GM12878 (cell line): ENCODE data around the gene XDH. TPM values are rescaled to one million over a fixed set of nuclear protein-coding genes. Genes with fewer than 3 reads are reported as not detected.

Experiments
- ATAC-seq: fragments of 200-7000 bp; cut with Tn5 transposase; 3 replicates; pipeline ENCODE4 v1.9.1; 2020; ENCODE audit warnings: mild to moderate bottlenecking, moderate library complexity
- BruUV-seq: library from RNA; stranded (reverse); fragments of 400-500 nt; replicated peaks from 2 replicates; lab custom pipeline; 2021; lab: Mats Ljungman, UMichigan
- CTCF ChIA-PET: fragments of 300-600 bp; sonication (Branson Sonifier 250); formaldehyde crosslinking; extraction: SDS; loops from one replicate; lab custom pipeline; 2021; ENCODE audit warnings: inconsistent platforms; lab: Yijun Ruan, JAX
- POLR2A ChIA-PET: fragments of 350-600 bp; formaldehyde crosslinking; extraction: SDS; loops from one replicate; lab custom pipeline; 2021; ENCODE audit warnings: inconsistent platforms; lab: Charles Lee
- RAD21 ChIA-PET: fragments of 300-600 bp; sonication (Branson Sonifier 250); formaldehyde crosslinking; loops from one replicate; lab custom pipeline; 2023; ENCODE audit warnings: antibody characterized with exemption; ENCODE audit not compliant: unreplicated experiment; lab: Charles Lee
- SMC1A ChIA-PET: fragments of 300-600 bp; sonication (Branson Sonifier 250); formaldehyde crosslinking; loops from one replicate; lab custom pipeline; 2023; ENCODE audit not compliant: unreplicated experiment, uncharacterized antibody; lab: Charles Lee
- DNase-seq: peaks from one replicate; pipeline ENCODE4 v3.0.0-alpha.2; 2011; ENCODE audit warnings: low read depth, low spot score
- FAIRE-seq: peaks from 3 replicates; lab custom pipeline; 2011; peaks lifted over from hg19 to GRCh38; lab: Jason Lieb, UNC
- H2AFZ ChIP-seq: 2 replicates; pipeline ENCODE4 v1.6.0; 2011; ENCODE audit warnings: low read depth, low read length, control low read depth; ENCODE audit not compliant: control insufficient read depth
- H3K27ac ChIP-seq: 2 replicates; pipeline ENCODE4 v1.5.1; 2011; ENCODE audit warnings: control low read depth; ENCODE audit not compliant: control insufficient read depth, insufficient read depth
- H3K27me3 ChIP-seq, 2 experiments: replicated peaks in 1 of 2; 2 replicates each; pipeline versions ENCODE4 v1.6.0 to v1.6.1; 2011; ENCODE audit warnings: low read length in 1 of 2; ENCODE audit not compliant: control insufficient read depth in 2 of 2, insufficient read depth in 2 of 2
- H3K36me3 ChIP-seq, 2 experiments: 2 replicates each; pipeline ENCODE4 v1.5.1; 2011; ENCODE audit warnings: low read length in 1 of 2; ENCODE audit not compliant: control insufficient read depth in 2 of 2, insufficient read depth in 2 of 2
- H3K4me1 ChIP-seq: 2 replicates; pipeline ENCODE4 v1.6.1; 2011; ENCODE audit warnings: mild to moderate bottlenecking, low read length, moderate library complexity, mixed read lengths; ENCODE audit not compliant: control insufficient read depth, insufficient read depth
- H3K4me2 ChIP-seq: 2 replicates; pipeline ENCODE4 v1.6.0; 2011; ENCODE audit warnings: control low read depth; ENCODE audit not compliant: control insufficient read depth, insufficient read depth
- H3K4me3 ChIP-seq: fragments of 200-600 bp; sonication (generic); 2 replicates; pipeline ENCODE4 v1.5.1; 2016
- H3K79me2 ChIP-seq: 2 replicates; pipeline ENCODE4 v1.6.0; 2011; ENCODE audit warnings: low read length; ENCODE audit not compliant: control insufficient read depth, insufficient read depth
- H3K9ac ChIP-seq: 2 replicates; pipeline ENCODE4 v1.8.0; 2011; ENCODE audit warnings: low read length, control low read depth, mixed read lengths; ENCODE audit not compliant: control insufficient read depth, insufficient read depth
- H3K9me3 ChIP-seq: replicated peaks from 3 replicates; pipeline ENCODE4 v1.5.1; 2011; ENCODE audit warnings: mild to moderate bottlenecking, low read length; ENCODE audit not compliant: control insufficient read depth, insufficient read depth
- H4K20me1 ChIP-seq: 2 replicates; pipeline ENCODE4 v1.6.0; 2011; ENCODE audit not compliant: control insufficient read depth, insufficient read depth
- BHLHE40 ChIP-seq, 2 experiments: fragments of 450-650 bp in 1 of 2; IDR thresholded peaks; 2 replicates each; pipeline ENCODE4 v1.6.1; 2011 to 2017; ENCODE audit warnings: low read depth in 2 of 2, borderline replicate concordance in 1 of 2, improper control_type of control experiment in 1 of 2, low read length in 1 of 2, mild to moderate bottlenecking in 1 of 2
- CREB1 ChIP-seq: IDR thresholded peaks from 2 replicates; pipeline ENCODE4 v1.6.1; 2012; ENCODE audit warnings: low read depth, mild to moderate bottlenecking, inconsistent platforms
- ETV6 ChIP-seq, 2 experiments: fragments of 450-650 bp in 1 of 2; IDR thresholded peaks in 1 of 2; conservative IDR thresholded peaks in 1 of 2; 2 replicates each; pipeline ENCODE4 v1.6.1; 2014; ENCODE audit warnings: antibody characterized with exemption in 1 of 2, borderline replicate concordance in 1 of 2, low read depth in 1 of 2, mild to moderate bottlenecking in 1 of 2, moderate library complexity in 1 of 2
- EZH2 ChIP-seq: IDR thresholded peaks from 2 replicates; pipeline ENCODE4 v1.6.1; 2012; ENCODE audit warnings: low read depth, mild to moderate bottlenecking, control low read depth, inconsistent platforms, low read length, borderline replicate concordance; ENCODE audit not compliant: control insufficient read depth
- FOXK2 ChIP-seq: fragments of 450-650 bp; IDR thresholded peaks from 2 replicates; pipeline ENCODE4 v1.6.1; 2017; ENCODE audit warnings: mild to moderate bottlenecking, moderate library complexity
- GATAD2B ChIP-seq: fragments of 450-650 bp; conservative IDR thresholded peaks from 2 replicates; pipeline ENCODE4 v1.6.1; 2017; ENCODE audit warnings: low read depth, mild to moderate bottlenecking, moderate library complexity
- IKZF2 ChIP-seq, 2 experiments: fragments of 450-650 bp; IDR thresholded peaks; 2 replicates each; pipeline ENCODE4 v1.6.1; 2017; ENCODE audit warnings: mild to moderate bottlenecking in 2 of 2, moderate library complexity in 2 of 2
- IRF3 ChIP-seq: fragments of 450-650 bp; IDR thresholded peaks from 2 replicates; pipeline ENCODE4 v1.6.1; 2014; ENCODE audit warnings: mild to moderate bottlenecking
- POLR2A ChIP-seq: IDR thresholded peaks from 2 replicates; pipeline ENCODE4 v1.6.1; 2011; ENCODE audit warnings: low read depth, mild to moderate bottlenecking, low read length
- POU2F2 ChIP-seq: IDR thresholded peaks from 3 replicates; pipeline ENCODE4 v1.6.1; 2011; ENCODE audit warnings: low read depth, mild to moderate bottlenecking, low read length, borderline replicate concordance
- TAF1 ChIP-seq: IDR thresholded peaks from 2 replicates; pipeline ENCODE4 v1.6.1; 2011; ENCODE audit warnings: mild to moderate bottlenecking, low read depth, low read length, borderline replicate concordance
- USF2 ChIP-seq: IDR thresholded peaks from 2 replicates; pipeline ENCODE4 v1.6.1; 2011; ENCODE audit warnings: low read depth, low read length, improper control_type of control experiment, borderline replicate concordance
- ZBED1 ChIP-seq: IDR thresholded peaks from 2 replicates; pipeline ENCODE4 v1.6.1; 2016; ENCODE audit warnings: borderline replicate concordance
- ZZZ3 ChIP-seq: IDR thresholded peaks from 2 replicates; pipeline ENCODE4 v1.6.1; 2011; ENCODE audit warnings: low read depth; ENCODE audit not compliant: control insufficient read depth, insufficient read length
- WGBS: methylation state at CpG from one replicate; pipeline ENCODE4 v1.1.6; 2016; ENCODE audit warnings: low lambda C conversion rate; ENCODE audit not compliant: insufficient replicate concordance, insufficient coverage; ENCODE audit errors: missing lambda C conversion rate; 5-methylcytosine and 5-hydroxymethylcytosine counted together
- in situ Hi-C: fragments of 300-500 bp; cut with MboI; formaldehyde crosslinking; loops from 9 replicates; pipeline ENCODE4 v1.14.3; 2018; ENCODE audit warnings: mixed read lengths
- intact Hi-C: fragments of 100-400 bp; cut with micrococcal nuclease; formaldehyde crosslinking; loops from one replicate; pipeline ENCODE4 v1.14.2; 2022; ENCODE audit not compliant: unreplicated experiment
- polyA plus RNA-seq, 11 experiments: library from polyadenylated mRNA; depleted of rRNA in 4 of 11; unstranded in 6 of 11; stranded (reverse) in 5 of 11; fragments of >200 nt; fragmentation: Nextera tagmentation in 4 of 11; fragmentation: Illumina TruSeq in 1 of 11; extraction: Ambion mirVana in 4 of 11; extraction: Trizol in 1 of 11; gene quantifications; 1 replicate in 1 of 11; 2 replicates in 10 of 11; pipeline versions ENCODE4 v1.2.1 to v1.2.3, GENCODE V29; 2011 to 2016; ENCODE audit warnings: inconsistent platforms in 2 of 11, missing spikeins in 2 of 11, low read depth in 1 of 11
- total RNA-seq, 4 experiments: library from RNA; depleted of rRNA in 3 of 4; stranded (reverse); fragments of >200 nt in 3 of 4; fragmentation: Illumina TruSeq in 1 of 4; extraction: Trizol in 1 of 4; gene quantifications; 2 replicates each; pipeline versions ENCODE4 v1.2.1 to v1.2.3, GENCODE V29; 2013 to 2021
- TF ChIP-seq, protein P1 (sequence below): fragments of 450-650 bp; IDR thresholded peaks from 2 replicates; pipeline ENCODE4 v1.6.1; 2017; ENCODE audit warnings: borderline replicate concordance

XDH gene
- total and polyA plus RNA-seq, 10 of the 15 experiments (the other 5 are each of a cell fraction or from before 2014, with no cell fraction given), result 0.01 TPM; not detected in 9

DNA sequence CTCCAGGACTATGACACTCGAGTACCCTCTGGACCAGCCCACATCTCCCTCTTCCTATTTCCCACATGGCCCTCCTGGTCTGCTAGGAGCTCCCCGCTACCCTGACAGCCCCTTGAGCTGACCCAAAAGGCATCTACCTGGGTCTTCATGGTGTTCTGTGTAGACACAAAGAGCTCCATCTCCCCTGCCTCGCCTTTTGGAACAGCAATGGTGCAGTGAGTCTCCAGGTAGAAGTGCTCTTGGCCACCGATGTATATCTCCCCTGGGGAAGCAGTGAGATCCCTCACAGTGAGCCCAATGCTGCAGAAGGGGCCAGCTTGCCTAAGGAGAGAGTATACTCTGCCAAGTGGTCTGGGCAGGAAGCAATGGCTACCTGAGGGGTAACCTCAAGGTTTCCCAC lies 47.8 kb downstream of the XDH start:
- RAD21 ChIA-PET, result no interaction called here
- Histone ChIP-seq H3K36me3 (no peaks in the 10 kb centered on the region), H3K27ac (no peak overlapping the region), H3K9ac (no peak overlapping the region), H3K9me3 (no peaks in the 10 kb centered on the region), H3K4me3 (no peak overlapping the region), H3K4me1 (no peaks in the 10 kb centered on the region), H3K79me2 (no peaks in the 10 kb centered on the region), H4K20me1 (no peaks in the 10 kb centered on the region), H3K27me3 (no peaks in the 10 kb centered on the region), H2AFZ (no peak overlapping the region), H3K4me2 (no peak overlapping the region)
- DNase-seq (no peak), ATAC-seq (no peak), FAIRE-seq (no peak)
- SMC1A ChIA-PET, result no interaction called here
- CTCF ChIA-PET, result no interaction called here
- POLR2A ChIA-PET, result no interaction called here
- no TSS peak for BruUV-seq
- in situ Hi-C loops, result no loop called here
- WGBS, result 16% methylated on average over 4 of the region's 4 CpGs
- TF ChIP-seq CREB1 (no peak), POU2F2 (no peak)
- intact Hi-C loops, result no loop called here

DNA sequence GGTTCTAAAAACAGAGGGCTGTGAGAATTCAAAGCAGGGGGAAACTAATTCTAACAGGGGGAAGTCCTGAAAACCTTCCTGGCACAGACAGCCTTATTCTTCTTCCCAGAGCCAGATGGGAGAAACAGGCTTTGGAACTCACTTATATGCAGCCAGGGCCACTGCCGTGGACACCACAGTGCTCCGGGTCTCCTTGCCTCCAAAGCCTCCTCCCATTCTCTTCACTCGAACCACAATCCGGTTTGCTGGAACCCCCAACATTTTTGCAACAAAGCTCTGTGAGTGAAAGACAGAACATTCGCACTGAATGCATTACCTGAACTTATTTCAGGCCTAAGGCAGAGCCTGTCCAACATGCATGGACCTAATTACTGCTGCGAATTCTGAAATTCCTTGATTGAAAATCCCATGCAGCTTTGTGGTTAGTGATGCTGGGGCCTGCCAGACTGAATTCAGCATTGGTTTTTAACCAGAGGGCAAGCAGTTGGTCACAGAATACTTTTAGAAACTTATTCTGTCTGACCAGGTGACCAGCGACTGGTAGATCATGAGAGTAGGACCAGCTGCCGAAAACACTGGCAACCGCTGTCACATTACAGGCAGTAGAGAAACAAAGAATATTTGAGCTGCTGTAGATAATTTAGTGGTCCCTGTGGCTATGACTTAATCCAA lies 48.6 kb downstream of the XDH start:
- H3K27me3 ChIP-seq, result no peaks in the 10 kb centered on the region
- H2AFZ ChIP-seq, result no peak overlapping the region
- H3K9me3 ChIP-seq, result no peaks in the 10 kb centered on the region
- WGBS, result 23% methylated on average over 9 of the region's 9 CpGs
- no peak overlapping the region for H3K4me2 ChIP-seq
- no peak overlapping the region for H3K27ac ChIP-seq
- no peak overlapping the region for H3K9ac ChIP-seq
- H3K4me1 ChIP-seq, result no peaks in the 10 kb centered on the region
- intact Hi-C loops, result no loop called here
- FAIRE-seq, result no peak
- no peak overlapping the region for H3K4me3 ChIP-seq
- H3K36me3 ChIP-seq, result no peaks in the 10 kb centered on the region
- POLR2A ChIA-PET, result no interaction called here
- TF ChIP-seq POLR2A, result no peak
- no peak for TF ChIP-seq GATAD2B
- no peak for TF ChIP-seq TAF1
- TF ChIP-seq FOXK2, result no peak
- TF ChIP-seq BHLHE40 (IDR thresholded peaks at IDR 0.05; ENCODE audit: borderline replicate concordance in 1 of 2, low read depth in 2 of 2, low read length in 1 of 2), result no peak
- no peak for TF ChIP-seq IRF3
- no peak for TF ChIP-seq ETV6 (conservative IDR thresholded peaks at IDR 0.05 in 1 of 2, IDR thresholded peaks at IDR 0.05 in 1 of 2; ENCODE audit: borderline replicate concordance in 1 of 2, low read depth in 1 of 2)
- TF ChIP-seq ZZZ3, result no peak
- TF ChIP-seq IKZF2 (IDR thresholded peaks at IDR 0.05), result no peak
- TF ChIP-seq EZH2, result no peak
- TF ChIP-seq ZBED1, result no peak
- TF ChIP-seq, protein P1, sequence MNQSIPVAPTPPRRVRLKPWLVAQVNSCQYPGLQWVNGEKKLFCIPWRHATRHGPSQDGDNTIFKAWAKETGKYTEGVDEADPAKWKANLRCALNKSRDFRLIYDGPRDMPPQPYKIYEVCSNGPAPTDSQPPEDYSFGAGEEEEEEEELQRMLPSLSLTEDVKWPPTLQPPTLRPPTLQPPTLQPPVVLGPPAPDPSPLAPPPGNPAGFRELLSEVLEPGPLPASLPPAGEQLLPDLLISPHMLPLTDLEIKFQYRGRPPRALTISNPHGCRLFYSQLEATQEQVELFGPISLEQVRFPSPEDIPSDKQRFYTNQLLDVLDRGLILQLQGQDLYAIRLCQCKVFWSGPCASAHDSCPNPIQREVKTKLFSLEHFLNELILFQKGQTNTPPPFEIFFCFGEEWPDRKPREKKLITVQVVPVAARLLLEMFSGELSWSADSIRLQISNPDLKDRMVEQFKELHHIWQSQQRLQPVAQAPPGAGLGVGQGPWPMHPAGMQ, result no peak
- no peak for TF ChIP-seq USF2
- SMC1A ChIA-PET, result no interaction called here
- DNase-seq, result no peak
- RAD21 ChIA-PET, result no interaction called here
- no peaks in the 10 kb centered on the region for H3K79me2 ChIP-seq
- no peaks in the 10 kb centered on the region for H4K20me1 ChIP-seq
- CTCF ChIA-PET, result no interaction called here
- in situ Hi-C loops, result no loop called here
- BruUV-seq, result no TSS peak
- no peak for ATAC-seq
